HG03460 (cell line): ENCODE measurements around the gene RPP30.
"Not testable (repeated sequence)": the region's sequence is repeated elsewhere in the genome, so short reads cannot be mapped to it uniquely, and the experiment has no call there.

Experiments used
- ATAC-seq: cut with Tn5 transposase; IDR thresholded peaks from one replicate; pipeline ENCODE4 v1.9.1; 2021; ENCODE audit not compliant: unreplicated experiment

RPP30 gene

DNA sequence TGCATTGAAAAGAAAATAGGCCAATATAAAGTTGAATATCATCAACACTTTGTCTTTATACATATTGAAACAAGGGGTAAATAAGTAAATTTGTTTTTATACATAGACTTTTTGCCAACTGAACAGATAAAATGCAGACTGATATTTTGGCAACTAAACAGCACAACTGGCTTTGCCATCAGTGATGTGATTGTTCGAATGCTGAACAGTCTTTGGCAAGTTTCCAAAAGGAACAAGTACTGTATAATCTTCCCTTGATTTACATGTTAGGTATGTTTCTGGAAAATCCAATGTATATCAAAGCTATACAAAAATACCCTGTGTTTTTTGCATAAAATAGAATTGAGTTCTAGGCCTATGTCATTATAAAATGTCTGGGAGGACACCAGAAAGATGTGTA, 67.3 kb downstream of the RPP30 start:
- ATAC-seq = no peak

DNA sequence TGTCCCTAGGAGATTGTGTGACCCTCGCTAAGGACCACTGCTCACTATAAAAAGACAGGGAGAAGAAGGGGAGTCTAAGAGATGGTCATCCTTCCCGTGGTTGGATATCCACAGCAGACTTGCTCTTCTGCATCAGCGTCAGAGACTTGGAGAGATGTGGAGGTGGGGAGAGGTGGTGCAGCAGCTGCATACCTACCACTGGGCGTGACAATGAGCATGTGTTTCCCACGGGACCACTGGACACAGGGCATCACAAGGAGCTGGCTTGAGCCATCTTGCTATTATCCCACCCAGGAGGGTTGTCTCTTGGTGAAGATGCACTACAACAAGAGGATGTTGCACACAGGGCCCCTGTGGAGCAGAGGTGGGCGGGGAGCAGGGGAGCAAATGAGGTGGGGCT, 67.9 kb downstream of the RPP30 start:
- no peak for ATAC-seq

DNA sequence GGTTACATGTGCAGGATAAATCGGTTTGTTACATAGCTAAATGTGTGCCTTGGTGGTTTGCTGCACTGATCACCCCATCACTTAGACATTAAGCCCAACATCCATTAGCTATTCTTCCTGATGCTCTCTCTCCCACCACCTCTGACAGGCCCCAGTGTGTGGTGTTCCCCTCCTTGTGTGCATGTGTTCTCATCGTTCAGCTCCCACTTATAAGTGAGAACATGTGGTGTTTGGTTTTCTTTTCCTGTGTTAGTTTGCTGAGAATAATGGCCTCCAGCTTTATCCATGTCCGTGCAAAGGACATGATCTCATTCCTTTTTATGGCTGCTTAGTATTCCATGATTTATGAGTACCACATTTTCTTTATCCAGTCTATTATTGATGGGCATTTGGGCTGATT, 71.2 kb downstream of the RPP30 start:
- not testable (repeated sequence) for ATAC-seq

DNA sequence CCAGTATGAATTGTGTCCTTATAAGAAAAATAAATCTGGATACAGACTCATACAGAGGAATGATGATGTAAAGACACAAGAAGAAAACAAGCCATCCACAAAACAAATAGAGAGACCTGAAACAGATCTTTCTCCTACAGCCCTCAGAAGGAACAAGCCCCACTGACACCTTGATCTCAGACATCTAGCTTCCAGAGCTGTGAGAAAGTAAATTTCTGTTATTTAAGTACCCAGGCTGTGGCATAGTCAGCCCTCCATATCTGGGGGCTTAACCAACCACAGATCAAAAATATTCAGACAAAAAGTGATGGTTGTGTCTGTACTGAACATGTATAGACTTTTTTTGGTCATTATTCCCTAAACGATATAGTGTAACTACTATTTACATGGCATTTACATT, 73.0 kb downstream of the RPP30 start:
- ATAC-seq = no peak

DNA sequence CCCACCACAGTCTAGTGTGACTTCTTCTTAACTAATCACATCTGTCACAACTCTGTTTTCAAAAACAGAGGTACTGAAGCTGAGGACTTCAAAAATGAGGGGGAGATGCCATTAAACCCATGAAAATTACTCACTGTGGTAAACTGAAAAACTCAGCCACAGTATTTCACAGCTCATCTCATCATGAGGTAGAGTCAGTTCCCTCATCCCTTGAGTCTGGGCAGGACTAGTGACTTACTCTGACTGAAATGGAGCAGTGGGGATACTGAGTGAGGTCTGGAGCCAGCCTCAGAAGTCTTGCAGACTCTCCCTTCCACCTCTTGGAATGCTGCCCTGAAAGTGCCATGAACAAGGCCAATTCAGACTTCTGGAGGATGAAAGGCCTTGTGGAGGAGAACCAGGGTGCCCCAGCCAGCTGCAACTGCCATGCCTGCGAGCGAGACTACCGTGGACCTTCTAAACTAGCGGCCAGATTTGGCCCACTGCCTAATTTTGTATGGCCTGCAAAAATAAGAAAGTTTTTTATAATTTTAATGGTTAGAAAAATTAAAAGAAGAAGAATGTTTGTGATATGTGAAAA, 73.8 kb downstream of the RPP30 start:
- ATAC-seq = no peak

DNA sequence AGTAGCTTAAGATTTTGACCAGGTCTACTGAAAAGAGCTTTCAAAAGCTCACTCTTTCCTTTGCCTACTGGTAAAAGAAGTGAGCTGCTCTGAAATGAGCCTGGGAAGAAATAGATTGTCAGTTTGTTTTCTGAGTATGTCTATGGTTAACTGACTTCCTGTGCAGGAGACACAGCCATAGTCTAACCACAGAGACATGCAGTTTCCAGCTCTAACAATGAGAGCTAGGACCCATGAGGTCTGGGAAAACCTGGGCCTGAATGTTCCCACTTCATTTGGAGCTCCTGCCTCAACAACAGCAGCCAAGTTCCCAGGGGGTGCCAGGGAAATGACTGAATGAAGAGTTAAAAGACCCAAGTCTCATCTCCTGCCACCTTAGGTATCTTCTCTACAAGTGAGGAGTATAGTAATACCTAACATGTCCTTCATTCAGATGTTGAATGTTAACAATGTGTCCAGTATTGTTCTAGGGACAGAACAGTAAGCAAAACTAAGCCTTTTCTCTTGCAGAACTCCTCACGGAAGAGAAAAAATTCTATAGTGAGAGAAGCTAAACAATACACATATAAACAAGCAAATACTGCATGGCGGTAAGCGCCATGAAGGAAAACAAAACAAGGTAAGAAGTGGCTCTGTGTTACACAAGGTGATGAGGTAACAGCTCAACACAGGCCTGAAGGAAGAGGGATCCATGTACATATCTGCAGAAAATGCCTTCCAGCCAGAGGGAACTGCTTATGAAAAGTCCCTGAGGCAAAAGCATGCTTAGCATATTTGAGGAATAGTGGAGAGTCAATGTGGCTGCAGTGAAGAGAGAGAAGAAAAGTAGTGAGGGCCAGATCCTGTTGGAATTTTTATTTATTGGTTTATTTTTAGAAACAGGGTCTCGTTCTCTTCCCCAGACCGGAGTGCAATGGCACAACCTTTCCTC, 75.5 kb downstream of the RPP30 start:
- peak; percentile 79 for ATAC-seq
